SK-N-SH treated with all-trans-retinoic acid at 6 μM for 48 hours (cell line): ENCODE data around the gene TIA1.

Source experiments
- ATAC-seq: fragments of 200-7000 bp; cut with Tn5 transposase; 3 replicates; pipeline ENCODE4 v1.9.1; 2020; ENCODE audit warnings: mild to moderate bottlenecking, moderate library complexity
- ARNTL ChIP-seq: fragments of 450-650 bp; formaldehyde crosslinking; IDR thresholded peaks from 2 replicates; pipeline ENCODE4 v1.5.0; 2020; ENCODE audit warnings: low read depth, mild to moderate bottlenecking, moderate library complexity, borderline replicate concordance
- BACH2 ChIP-seq: fragments of 250-450 bp; sonication (Bioruptor Pico); IDR thresholded peaks from 2 replicates; pipeline ENCODE4 v1.9.0; 2021; ENCODE audit warnings: mild to moderate bottlenecking, borderline replicate concordance
- CSDC2 ChIP-seq: fragments of 250-450 bp; sonication (Bioruptor Pico); IDR thresholded peaks from 2 replicates; pipeline ENCODE4 v1.5.0; 2020; ENCODE audit warnings: mild to moderate bottlenecking, moderate library complexity
- ESRRG ChIP-seq: fragments of 250-450 bp; sonication (Bioruptor Pico); IDR thresholded peaks from 2 replicates; pipeline ENCODE4 v1.6.1; 2021; ENCODE audit warnings: mild to moderate bottlenecking
- GLIS3 ChIP-seq: fragments of 250-450 bp; sonication (Bioruptor Pico); IDR thresholded peaks from 2 replicates; pipeline ENCODE4 v1.5.0; 2020; ENCODE audit warnings: mild to moderate bottlenecking, moderate library complexity
- ISL1 ChIP-seq: fragments of 250-450 bp; sonication (Bioruptor Pico); IDR thresholded peaks from 2 replicates; pipeline ENCODE4 v2.1.2; 2022; ENCODE audit warnings: mild to moderate bottlenecking, moderate library complexity
- OSR1 ChIP-seq: fragments of 250-450 bp; sonication (Bioruptor Pico); IDR thresholded peaks from 2 replicates; pipeline ENCODE4 v1.8.0; 2022; ENCODE audit warnings: moderate library complexity, mild to moderate bottlenecking, inconsistent platforms
- PPARA ChIP-seq: fragments of 250-450 bp; sonication (Bioruptor Pico); IDR thresholded peaks from 2 replicates; pipeline ENCODE4 v1.5.0; 2020; ENCODE audit warnings: mild to moderate bottlenecking, borderline replicate concordance
- RARB ChIP-seq: fragments of 250-450 bp; sonication (Bioruptor Pico); IDR thresholded peaks from 2 replicates; pipeline ENCODE4 v1.8.0; 2021; ENCODE audit warnings: mild to moderate bottlenecking, moderate library complexity
- SNAI2 ChIP-seq: fragments of 250-450 bp; sonication (Bioruptor Pico); IDR thresholded peaks from 2 replicates; pipeline ENCODE4 v1.5.0; 2020; ENCODE audit warnings: mild to moderate bottlenecking, moderate library complexity
- TCF4 ChIP-seq: fragments of 250-450 bp; sonication (Bioruptor Pico); IDR thresholded peaks from 2 replicates; pipeline ENCODE4 v1.8.0; 2021; ENCODE audit warnings: mild to moderate bottlenecking, moderate library complexity, borderline replicate concordance
- TOX ChIP-seq: fragments of 250-450 bp; sonication (Bioruptor Pico); IDR thresholded peaks from 2 replicates; pipeline ENCODE4 v1.8.0; 2021; ENCODE audit warnings: mild to moderate bottlenecking, moderate library complexity, borderline replicate concordance
- ZC3H10 ChIP-seq: fragments of 250-450 bp; sonication (Bioruptor Pico); IDR thresholded peaks from 2 replicates; pipeline ENCODE4 v1.5.1; 2021; ENCODE audit warnings: mild to moderate bottlenecking, moderate library complexity
- ZFP3 ChIP-seq: fragments of 250-450 bp; sonication (Bioruptor Pico); IDR thresholded peaks from 2 replicates; pipeline ENCODE4 v1.5.0; 2020; ENCODE audit warnings: mild to moderate bottlenecking, moderate library complexity
- ZFP30 ChIP-seq: fragments of 450-650 bp; formaldehyde crosslinking; IDR thresholded peaks from 2 replicates; pipeline ENCODE4 v1.5.0; 2022; ENCODE audit warnings: mild to moderate bottlenecking, moderate library complexity
- ZNF565 ChIP-seq: fragments of 450-650 bp; formaldehyde crosslinking; conservative IDR thresholded peaks from 2 replicates; pipeline ENCODE4 v1.5.0; 2020; ENCODE audit warnings: low read depth, mild to moderate bottlenecking, moderate library complexity
- ZNF70 ChIP-seq: fragments of 450-650 bp; formaldehyde crosslinking; IDR thresholded peaks from 2 replicates; pipeline ENCODE4 v1.5.0; 2020; ENCODE audit warnings: mild to moderate bottlenecking, moderate library complexity
- ZNF8 ChIP-seq: fragments of 450-650 bp; formaldehyde crosslinking; IDR thresholded peaks from 2 replicates; pipeline ENCODE4 v1.5.0; 2020; ENCODE audit warnings: mild to moderate bottlenecking, moderate library complexity
- TF ChIP-seq, protein P1 (sequence below): fragments of 250-450 bp; sonication (Bioruptor Pico); IDR thresholded peaks from 2 replicates; pipeline ENCODE4 v1.5.1; 2020; ENCODE audit warnings: low read depth, mild to moderate bottlenecking, moderate library complexity
- TF ChIP-seq, protein P2 (sequence below): fragments of 250-450 bp; sonication (Bioruptor Pico); IDR thresholded peaks from 2 replicates; pipeline ENCODE4 v1.5.0; 2020; ENCODE audit warnings: mild to moderate bottlenecking, moderate library complexity
- TF ChIP-seq, protein P3 (sequence below): fragments of 250-450 bp; sonication (Bioruptor Pico); IDR thresholded peaks from 2 replicates; pipeline ENCODE4 v1.5.1; 2021; ENCODE audit warnings: mild to moderate bottlenecking, moderate library complexity
- TF ChIP-seq, protein P4 (sequence below): fragments of 250-450 bp; sonication (Bioruptor Pico); IDR thresholded peaks from 2 replicates; pipeline ENCODE4 v1.8.0; 2020; ENCODE audit warnings: mild to moderate bottlenecking, moderate library complexity, borderline replicate concordance

The TIA1 gene

DNA sequence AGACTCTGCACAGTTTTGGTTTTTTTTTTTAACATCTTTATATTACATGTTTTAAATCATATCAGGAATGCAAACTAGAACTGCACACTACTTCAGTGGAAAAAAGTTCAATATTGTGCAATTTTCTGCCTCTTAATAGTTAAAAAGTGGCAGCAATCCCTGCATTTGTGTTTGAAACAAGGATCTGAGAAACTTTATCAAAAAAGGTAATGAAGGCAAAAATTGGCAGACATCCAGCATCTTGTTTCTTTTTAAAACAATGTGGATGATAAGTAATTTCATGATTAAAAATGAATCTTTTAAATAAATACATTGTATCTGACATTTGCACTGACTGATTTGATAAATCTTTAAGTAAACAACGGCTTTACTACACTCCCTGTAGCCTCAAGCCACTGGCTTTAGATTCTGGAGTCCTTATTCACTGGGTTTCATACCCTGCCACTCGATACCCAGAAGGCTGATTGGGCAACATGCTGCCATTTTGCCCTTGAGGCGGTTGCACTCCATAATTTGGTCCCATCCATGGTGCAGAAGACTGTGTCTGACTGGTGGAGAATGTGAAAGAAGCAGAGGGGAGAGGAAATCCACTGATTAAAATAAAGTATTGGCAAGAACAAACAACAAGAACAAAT, 36.0 kb downstream of the TIA1 start:
- ATAC-seq: no peak
- TF ChIP-seq ZFP30 (CRISPR knock-in tag) (no peak), ZC3H10 (CRISPR knock-in tag) (no peak), OSR1 (CRISPR knock-in tag) (no peak), ZNF8 (CRISPR knock-in tag) (no peak), PPARA (CRISPR knock-in tag) (no peak), ESRRG (CRISPR knock-in tag) (no peak), TCF4 (CRISPR knock-in tag) (no peak), GLIS3 (CRISPR knock-in tag) (no peak), ZFP3 (no peak), TOX (CRISPR knock-in tag) (no peak), RARB (no peak), CSDC2 (CRISPR knock-in tag) (no peak), SNAI2 (CRISPR knock-in tag) (no peak), ZNF565 (CRISPR knock-in tag) (no peak), ISL1 (CRISPR knock-in tag) (no peak)
- TF ChIP-seq, protein P1, sequence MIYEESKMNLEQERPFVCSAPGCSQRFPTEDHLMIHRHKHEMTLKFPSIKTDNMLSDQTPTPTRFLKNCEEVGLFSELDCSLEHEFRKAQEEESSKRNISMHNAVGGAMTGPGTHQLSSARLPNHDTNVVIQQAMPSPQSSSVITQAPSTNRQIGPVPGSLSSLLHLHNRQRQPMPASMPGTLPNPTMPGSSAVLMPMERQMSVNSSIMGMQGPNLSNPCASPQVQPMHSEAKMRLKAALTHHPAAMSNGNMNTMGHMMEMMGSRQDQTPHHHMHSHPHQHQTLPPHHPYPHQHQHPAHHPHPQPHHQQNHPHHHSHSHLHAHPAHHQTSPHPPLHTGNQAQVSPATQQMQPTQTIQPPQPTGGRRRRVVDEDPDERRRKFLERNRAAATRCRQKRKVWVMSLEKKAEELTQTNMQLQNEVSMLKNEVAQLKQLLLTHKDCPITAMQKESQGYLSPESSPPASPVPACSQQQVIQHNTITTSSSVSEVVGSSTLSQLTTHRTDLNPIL (CRISPR knock-in tag): no peak
- TF ChIP-seq, protein P2, sequence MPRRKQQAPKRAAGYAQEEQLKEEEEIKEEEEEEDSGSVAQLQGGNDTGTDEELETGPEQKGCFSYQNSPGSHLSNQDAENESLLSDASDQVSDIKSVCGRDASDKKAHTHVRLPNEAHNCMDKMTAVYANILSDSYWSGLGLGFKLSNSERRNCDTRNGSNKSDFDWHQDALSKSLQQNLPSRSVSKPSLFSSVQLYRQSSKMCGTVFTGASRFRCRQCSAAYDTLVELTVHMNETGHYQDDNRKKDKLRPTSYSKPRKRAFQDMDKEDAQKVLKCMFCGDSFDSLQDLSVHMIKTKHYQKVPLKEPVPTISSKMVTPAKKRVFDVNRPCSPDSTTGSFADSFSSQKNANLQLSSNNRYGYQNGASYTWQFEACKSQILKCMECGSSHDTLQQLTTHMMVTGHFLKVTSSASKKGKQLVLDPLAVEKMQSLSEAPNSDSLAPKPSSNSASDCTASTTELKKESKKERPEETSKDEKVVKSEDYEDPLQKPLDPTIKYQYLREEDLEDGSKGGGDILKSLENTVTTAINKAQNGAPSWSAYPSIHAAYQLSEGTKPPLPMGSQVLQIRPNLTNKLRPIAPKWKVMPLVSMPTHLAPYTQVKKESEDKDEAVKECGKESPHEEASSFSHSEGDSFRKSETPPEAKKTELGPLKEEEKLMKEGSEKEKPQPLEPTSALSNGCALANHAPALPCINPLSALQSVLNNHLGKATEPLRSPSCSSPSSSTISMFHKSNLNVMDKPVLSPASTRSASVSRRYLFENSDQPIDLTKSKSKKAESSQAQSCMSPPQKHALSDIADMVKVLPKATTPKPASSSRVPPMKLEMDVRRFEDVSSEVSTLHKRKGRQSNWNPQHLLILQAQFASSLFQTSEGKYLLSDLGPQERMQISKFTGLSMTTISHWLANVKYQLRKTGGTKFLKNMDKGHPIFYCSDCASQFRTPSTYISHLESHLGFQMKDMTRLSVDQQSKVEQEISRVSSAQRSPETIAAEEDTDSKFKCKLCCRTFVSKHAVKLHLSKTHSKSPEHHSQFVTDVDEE: no peak

DNA sequence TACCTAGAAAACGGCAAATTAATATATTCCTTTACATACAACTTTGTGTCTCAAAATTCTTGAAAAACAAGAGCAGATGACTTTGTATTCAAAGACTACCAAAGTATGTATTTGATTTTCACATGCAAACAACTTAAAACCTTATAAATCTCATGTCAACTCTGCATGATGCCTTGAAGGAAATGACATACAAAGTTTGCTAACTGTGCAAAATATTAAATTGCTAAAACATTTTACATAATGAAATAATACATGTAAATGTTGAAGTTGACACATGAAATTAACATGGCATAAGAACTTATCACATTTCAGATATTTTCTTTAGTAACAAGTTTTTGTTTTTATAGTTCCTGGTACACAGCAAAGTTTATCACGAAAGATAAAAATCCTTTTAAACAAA, 36.8 kb downstream of the TIA1 start:
- no peak for TF ChIP-seq ARNTL (CRISPR knock-in tag)
- TF ChIP-seq CSDC2 (CRISPR knock-in tag): no peak
- TF ChIP-seq ISL1 (CRISPR knock-in tag): no peak
- TF ChIP-seq, protein P3, sequence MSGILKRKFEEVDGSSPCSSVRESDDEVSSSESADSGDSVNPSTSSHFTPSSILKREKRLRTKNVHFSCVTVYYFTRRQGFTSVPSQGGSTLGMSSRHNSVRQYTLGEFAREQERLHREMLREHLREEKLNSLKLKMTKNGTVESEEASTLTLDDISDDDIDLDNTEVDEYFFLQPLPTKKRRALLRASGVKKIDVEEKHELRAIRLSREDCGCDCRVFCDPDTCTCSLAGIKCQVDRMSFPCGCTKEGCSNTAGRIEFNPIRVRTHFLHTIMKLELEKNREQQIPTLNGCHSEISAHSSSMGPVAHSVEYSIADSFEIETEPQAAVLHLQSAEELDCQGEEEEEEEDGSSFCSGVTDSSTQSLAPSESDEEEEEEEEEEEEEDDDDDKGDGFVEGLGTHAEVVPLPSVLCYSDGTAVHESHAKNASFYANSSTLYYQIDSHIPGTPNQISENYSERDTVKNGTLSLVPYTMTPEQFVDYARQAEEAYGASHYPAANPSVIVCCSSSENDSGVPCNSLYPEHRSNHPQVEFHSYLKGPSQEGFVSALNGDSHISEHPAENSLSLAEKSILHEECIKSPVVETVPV (CRISPR knock-in tag): no peak
- TF ChIP-seq ZNF70: no peak
- no peak for TF ChIP-seq ZNF565 (CRISPR knock-in tag)
- no peak for TF ChIP-seq SNAI2 (CRISPR knock-in tag)
- TF ChIP-seq BACH2 (CRISPR knock-in tag): no peak
- no peak for TF ChIP-seq ZNF8 (CRISPR knock-in tag)
- TF ChIP-seq ESRRG (CRISPR knock-in tag): no peak
- TF ChIP-seq, protein P2: no peak
- no peak for ATAC-seq

DNA sequence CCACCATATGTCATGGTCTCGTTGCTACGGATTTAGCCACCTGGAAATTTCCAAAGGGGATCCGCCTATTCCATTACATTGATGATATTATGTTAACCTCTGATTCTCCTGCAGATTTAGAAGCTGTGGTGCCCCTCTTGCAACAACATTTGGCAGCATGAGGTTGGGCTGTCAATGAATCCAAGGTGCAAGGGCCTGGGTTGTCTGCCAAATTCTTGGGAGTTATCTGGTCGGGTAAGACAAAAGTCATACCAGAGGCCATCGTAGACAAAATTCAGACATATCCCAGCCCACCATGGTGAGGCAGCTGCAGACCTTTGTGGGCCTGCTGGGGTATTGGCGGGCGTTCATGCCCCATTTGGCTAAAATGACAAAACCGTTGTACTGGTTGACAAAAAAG, 44.0 kb downstream of the TIA1 start:
- no peak for ATAC-seq
- TF ChIP-seq, protein P3 (CRISPR knock-in tag): no peak
- TF ChIP-seq ESRRG (CRISPR knock-in tag) (no peak), ISL1 (CRISPR knock-in tag) (no peak)
- TF ChIP-seq, protein P4, sequence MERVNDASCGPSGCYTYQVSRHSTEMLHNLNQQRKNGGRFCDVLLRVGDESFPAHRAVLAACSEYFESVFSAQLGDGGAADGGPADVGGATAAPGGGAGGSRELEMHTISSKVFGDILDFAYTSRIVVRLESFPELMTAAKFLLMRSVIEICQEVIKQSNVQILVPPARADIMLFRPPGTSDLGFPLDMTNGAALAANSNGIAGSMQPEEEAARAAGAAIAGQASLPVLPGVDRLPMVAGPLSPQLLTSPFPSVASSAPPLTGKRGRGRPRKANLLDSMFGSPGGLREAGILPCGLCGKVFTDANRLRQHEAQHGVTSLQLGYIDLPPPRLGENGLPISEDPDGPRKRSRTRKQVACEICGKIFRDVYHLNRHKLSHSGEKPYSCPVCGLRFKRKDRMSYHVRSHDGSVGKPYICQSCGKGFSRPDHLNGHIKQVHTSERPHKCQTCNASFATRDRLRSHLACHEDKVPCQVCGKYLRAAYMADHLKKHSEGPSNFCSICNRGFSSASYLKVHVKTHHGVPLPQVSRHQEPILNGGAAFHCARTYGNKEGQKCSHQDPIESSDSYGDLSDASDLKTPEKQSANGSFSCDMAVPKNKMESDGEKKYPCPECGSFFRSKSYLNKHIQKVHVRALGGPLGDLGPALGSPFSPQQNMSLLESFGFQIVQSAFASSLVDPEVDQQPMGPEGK: no peak
- TF ChIP-seq, all 23 proteins: peak for 0
